Tibial nerve (tissue), 4 donors: ENCODE data around the gene EED.

ENCODE experiments used
- EP300 ChIP-seq, 2 donors: sonication (generic); formaldehyde crosslinking; IDR thresholded peaks; one replicate each; pipeline ENCODE4 v1.6.1; 2017; ENCODE audit warnings: antibody characterized with exemption in 2 of 2, mild to moderate bottlenecking in 1 of 2
- POLR2A ChIP-seq, 2 donors: fragments of 450-650 bp; IDR thresholded peaks; one replicate each; pipeline ENCODE4 v1.6.1; 2017; ENCODE audit warnings: antibody characterized with exemption in 2 of 2, mild to moderate bottlenecking in 2 of 2, moderate library complexity in 2 of 2
- TF ChIP-seq, protein P1 (sequence below), 5 experiments: fragments of 200-600 bp in 3 of 5; fragments of 450-650 bp in 2 of 5; sonication (generic) in 3 of 5; IDR thresholded peaks; one replicate each; pipeline ENCODE4 v1.5.1; 2016 to 2019; ENCODE audit warnings: antibody characterized with exemption in 5 of 5, mild to moderate bottlenecking in 3 of 5, moderate library complexity in 2 of 5

DNA sequence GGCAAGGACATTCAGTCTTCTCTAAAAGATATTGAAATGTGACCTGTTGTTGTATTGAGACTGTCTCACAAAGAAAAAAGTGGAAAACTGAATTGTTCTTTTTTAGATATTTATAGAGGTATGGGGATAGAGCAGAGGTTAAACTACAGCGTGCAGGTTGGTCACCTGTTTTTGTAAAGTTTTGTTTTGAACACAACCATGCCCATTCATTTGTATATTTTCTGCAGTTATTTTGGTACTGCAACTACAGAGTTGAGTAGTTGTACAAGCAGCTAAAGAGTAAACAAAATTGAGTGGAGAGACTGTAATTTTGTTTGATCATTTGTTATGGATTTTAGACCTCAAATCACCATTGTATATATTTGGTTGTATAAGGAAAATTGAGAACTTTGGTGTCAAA, 11.3 kb downstream of the EED start:
- TF ChIP-seq POLR2A (IDR thresholded peaks at IDR 0.05): no peak
- TF ChIP-seq, protein P1, sequence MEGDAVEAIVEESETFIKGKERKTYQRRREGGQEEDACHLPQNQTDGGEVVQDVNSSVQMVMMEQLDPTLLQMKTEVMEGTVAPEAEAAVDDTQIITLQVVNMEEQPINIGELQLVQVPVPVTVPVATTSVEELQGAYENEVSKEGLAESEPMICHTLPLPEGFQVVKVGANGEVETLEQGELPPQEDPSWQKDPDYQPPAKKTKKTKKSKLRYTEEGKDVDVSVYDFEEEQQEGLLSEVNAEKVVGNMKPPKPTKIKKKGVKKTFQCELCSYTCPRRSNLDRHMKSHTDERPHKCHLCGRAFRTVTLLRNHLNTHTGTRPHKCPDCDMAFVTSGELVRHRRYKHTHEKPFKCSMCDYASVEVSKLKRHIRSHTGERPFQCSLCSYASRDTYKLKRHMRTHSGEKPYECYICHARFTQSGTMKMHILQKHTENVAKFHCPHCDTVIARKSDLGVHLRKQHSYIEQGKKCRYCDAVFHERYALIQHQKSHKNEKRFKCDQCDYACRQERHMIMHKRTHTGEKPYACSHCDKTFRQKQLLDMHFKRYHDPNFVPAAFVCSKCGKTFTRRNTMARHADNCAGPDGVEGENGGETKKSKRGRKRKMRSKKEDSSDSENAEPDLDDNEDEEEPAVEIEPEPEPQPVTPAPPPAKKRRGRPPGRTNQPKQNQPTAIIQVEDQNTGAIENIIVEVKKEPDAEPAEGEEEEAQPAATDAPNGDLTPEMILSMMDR (IDR thresholded peaks at IDR 0.05): no peak
- TF ChIP-seq EP300 (IDR thresholded peaks at IDR 0.05): no peak
